Stimulated activated CD8-positive, alpha-beta memory T cell treated with anti-CD3 and anti-CD28 coated beads, Interleukin-2, amount 100 ng/mL, for 48 hours (primary cell): ENCODE measurements around the gene MILR1.
"Not testable (repeated sequence)": the region's sequence is repeated elsewhere in the genome, so short reads cannot be mapped to it uniquely, and the experiment has no call there.

ENCODE experiments used
- DNase-seq, 2 donors: peaks; one replicate each; pipeline ENCODE4 v3.0.0-alpha.2; 2020; ENCODE audit warnings: low read depth in 2 of 2

The MILR1 gene, protein sequence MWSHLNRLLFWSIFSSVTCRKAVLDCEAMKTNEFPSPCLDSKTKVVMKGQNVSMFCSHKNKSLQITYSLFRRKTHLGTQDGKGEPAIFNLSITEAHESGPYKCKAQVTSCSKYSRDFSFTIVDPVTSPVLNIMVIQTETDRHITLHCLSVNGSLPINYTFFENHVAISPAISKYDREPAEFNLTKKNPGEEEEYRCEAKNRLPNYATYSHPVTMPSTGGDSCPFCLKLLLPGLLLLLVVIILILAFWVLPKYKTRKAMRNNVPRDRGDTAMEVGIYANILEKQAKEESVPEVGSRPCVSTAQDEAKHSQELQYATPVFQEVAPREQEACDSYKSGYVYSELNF

GRCh38 chr17:64448665-64449512 is at the start of gene MILR1:
Gene MILR1, plus strand, starts transcription at chr17:64449115. Its CDS starts 54 bp downstream, at chr17:64449169.
- no peak for DNase-seq

- DNase-seq = no peak
Observed at GRCh38 chr17:64399767-64400156, 49.2 kb upstream of the MILR1 start.

DNA sequence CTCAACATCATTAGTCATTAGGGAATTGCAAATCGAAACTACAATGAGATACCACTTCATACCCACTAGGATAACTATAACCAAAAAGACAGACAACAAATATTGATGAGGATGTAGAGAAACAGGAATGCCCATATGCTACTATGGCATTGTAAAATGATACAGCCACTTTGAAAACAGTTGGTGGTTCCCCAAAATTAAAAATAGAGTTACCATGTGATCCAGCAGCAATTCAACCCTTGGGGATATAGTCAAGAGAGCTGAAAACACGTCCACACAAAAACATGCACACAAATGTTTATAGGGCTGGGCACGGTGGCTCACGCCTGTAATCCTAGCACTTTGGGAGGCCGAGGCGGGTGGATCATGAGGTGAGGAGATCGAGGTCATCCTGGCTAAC is 48.3 kb upstream of the MILR1 start:
- no peak for DNase-seq

GRCh38 chr17:64401244-64401860 is 47.6 kb upstream of the MILR1 start:
- DNase-seq = no peak

- no peak for DNase-seq
Observed at GRCh38 chr17:64401941-64402340, 47.0 kb upstream of the MILR1 start.

GRCh38 chr17:64402469-64402868 is 46.4 kb upstream of the MILR1 start:
- no peak for DNase-seq

GRCh38 chr17:64403881-64404460 is 44.9 kb upstream of the MILR1 start:
- DNase-seq = no peak

DNA sequence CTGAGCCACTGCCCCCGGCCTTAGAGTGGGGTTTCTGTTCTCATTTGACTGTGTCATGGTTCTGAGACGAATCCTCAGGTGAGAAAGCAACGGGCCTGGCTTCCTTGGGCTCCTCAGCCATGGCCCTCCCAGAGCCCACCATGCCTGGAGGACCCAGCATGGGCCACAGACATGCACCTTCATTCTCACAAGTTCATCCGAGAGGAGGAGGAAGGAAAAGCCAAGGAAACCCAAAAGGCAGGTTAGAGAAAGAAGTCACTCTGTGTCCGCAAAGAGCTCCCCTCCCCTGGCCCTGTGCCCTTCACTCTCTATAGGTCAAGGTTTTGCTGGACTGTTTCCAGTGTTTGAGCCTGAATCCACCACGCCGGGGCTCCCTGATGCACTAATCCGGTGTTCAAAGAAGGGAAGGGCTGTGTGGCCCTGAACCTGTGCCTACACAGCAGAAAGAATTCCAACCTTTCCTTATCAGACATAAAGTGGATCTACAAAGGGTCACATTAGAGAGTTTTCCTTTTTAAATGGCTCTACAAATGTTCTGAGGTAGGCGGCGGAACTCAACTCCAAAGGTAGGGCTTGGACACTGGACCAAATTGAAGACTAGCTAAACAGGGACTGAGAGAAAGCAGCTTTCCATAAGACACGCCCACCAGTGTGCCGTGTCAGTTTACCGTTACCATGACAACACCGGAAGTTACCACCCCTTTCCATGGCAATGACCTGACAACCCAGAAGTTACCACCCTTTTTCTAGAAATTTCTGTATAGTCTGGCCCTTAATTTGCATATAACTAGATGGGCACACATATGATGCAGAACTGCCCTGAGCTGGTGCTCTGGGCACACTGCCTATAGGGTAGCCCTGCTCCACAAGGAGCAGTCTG is 42.4 kb upstream of the MILR1 start:
- DNase-seq = no peak

DNA sequence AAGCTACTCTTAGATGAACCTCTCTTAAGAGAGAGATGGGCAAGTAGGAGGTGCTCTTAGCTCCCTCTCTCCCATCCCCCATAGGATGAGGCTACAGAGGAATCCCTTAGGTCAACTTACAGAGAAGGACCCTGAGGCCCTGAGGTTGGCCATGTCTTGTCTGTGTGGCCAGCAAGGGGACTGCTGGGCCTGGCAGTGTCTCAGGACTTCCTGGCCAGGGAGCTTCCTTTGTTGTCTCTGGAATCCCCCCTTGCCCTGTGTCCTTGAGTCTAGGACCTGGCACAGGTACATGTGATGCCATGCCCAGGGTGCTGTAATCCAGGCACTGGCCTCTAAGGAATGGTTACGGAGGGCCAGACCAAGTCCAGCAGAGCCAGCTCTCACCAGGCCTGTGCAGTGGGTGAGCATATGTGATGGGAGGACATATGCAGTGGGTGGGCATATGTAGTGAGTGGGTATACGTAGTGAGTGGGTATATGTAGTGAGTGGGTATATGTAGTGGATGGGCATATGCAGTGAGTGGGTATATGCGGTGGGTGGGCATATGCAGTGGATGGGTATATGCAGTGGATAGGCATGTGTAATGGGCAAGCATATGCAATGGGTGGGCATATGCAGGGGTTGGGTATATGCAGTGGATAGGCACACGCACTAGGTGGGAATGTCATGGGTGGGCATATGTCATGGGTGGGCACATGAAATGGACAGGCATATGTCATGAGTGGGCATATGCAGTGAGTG is 38.0 kb upstream of the MILR1 start:
- DNase-seq = no peak

DNA sequence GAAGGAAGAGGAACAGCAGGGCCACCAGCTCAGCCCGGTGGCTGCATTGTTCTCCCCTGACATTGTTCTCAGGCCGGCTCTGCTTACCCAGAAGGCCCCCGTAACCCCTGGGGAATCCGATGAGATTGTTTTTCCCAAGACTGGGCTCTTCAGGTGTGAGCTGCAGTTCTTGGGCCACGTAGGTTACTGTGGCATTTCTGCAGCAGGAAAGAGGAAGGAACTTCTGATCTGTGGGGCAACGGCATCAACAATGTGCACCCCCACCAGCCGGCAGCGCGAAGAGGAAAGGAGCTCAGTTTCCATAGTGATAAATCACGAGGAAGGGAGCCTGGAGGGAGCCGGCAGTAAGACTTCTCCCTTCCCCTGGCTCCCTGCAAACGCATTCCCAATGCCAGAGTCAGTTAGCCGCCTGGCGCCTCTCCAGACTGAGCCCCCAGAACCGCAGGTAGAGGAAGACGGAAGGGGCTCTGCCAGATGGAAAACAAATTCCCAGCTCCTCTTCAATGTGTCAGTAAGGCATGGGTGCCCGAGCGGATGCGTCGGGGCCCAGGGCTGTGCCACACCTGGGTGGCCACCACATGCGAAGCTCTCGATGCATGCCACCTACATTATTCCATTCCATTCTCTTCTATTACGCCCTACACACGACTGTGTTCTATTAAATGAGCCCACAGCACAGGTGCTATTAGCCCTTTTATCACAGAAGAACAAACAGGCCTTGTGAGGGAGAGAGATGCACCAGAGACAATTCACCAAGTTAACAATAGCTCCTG is 36.7 kb upstream of the MILR1 start:
- no peak for DNase-seq

GRCh38 chr17:64412944-64413381 is 36.0 kb upstream of the MILR1 start:
- DNase-seq = no peak

DNA sequence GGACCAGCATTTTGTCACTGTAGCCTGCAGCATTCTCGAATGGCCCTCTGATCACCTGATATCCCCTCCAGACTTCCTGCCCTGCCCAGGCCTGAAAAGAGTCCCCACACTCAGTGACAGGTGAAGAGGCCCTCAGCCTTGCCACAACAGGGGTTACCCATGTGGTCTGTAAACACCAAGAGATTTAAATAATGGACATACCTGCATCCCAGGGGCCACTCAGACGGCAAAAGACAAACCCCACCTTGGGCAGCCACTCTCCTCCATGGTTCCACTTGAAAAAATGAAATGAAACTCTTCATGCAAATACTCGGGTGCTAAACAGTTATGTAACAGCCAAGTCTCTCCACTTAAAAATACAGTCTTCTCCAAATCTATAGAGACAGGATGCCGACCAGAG is 35.4 kb upstream of the MILR1 start:
- DNase-seq = no peak

- no peak for DNase-seq
Observed at GRCh38 chr17:64418506-64419339, 30.2 kb upstream of the MILR1 start.

DNA sequence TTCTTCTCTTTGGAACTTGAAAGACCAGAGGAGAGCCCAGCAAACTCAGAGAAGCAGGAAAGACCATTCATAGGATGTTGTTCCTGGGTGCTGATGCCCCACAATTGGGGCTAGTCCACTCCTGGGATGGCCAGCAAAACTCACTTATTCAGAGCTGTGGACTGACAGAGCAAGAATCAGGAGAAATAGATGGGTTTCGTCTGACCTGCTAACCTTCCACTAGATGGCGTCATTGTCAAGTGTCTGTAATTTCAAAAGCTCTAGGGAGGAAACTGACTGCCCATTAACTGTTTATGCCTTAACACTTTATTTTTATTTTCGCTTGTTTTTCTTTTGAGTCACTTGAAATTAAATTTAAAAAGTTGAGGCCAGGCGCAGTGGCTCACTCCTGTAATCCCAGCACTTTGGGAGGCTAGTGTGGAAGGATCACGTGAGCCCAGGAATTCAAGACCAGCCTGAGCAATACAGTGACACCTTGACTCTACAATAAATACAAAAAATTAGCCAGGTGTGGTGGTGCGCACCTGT is 28.7 kb upstream of the MILR1 start:
- DNase-seq = no peak

DNA sequence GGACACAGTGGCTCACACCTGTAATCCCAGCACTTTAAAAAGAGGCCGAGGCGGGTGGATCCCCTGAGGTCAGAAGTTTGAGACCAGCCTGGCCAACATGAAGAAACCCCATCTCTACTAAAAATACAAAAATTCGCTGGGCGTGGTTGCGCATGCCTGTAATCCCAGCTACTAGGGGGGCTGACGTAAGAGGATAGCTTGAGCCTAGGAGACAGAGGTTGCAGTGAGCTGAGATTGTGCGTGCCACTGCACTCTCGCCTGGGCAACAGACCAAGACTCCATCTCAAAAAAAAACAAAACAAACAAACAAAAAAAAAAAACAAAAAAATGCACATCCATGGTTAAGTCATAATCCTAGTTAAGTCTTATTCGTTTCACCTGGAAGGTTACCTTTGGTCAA is 26.8 kb upstream of the MILR1 start:
- DNase-seq = not testable (repeated sequence)

GRCh38 chr17:64423881-64424280 is 25.0 kb upstream of the MILR1 start:
- no peak for DNase-seq

DNA sequence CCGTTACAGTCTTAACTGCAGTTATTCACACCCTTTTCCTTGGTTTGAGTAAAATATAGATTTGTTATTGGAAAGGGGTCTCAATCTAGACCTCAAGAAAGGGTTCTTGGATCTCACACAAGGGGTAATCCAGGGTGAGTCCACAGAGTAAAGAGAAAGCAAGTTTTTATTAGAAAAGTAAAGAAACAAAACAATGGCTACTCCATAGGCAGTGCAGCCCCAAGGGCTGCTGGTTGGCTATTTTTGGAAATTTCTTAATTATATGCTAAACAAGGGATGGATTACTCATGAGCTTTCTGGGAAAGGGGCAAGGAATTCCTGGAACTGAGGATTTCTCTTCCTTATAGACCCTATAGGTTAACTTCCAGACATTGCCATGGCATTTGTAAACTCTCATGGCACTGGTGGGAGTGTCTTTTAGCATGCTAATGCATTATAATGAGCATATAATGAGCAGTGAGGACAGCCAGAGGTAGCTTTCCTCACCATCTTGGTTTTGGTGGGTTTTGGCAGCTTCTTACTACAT is 24.5 kb upstream of the MILR1 start:
- DNase-seq = no peak

- DNase-seq = no peak
Observed at GRCh38 chr17:64425191-64425590, 23.7 kb upstream of the MILR1 start.
